Spleen (tissue), 7 donors: ENCODE data around the gene OR7G1.

Source experiments
- POLR2A ChIP-seq, 3 donors: fragments of 450-650 bp; IDR thresholded peaks; one replicate each; pipeline ENCODE4 v1.5.1; 2017; ENCODE audit warnings: antibody characterized with exemption in 3 of 3, mild to moderate bottlenecking in 1 of 3
- TF ChIP-seq, protein P1 (sequence below), 11 experiments: fragments of 200-600 bp in 7 of 11; fragments of 450-650 bp in 4 of 11; sonication (generic) in 4 of 11; IDR thresholded peaks in 8 of 11; conservative IDR thresholded peaks in 3 of 11; 1 replicate in 7 of 11; 2 replicates in 4 of 11; pipeline versions ENCODE4 v1.4.0 to v1.8.0; 2016 to 2021; ENCODE audit warnings: antibody characterized with exemption in 11 of 11, inconsistent platforms in 4 of 11, mild to moderate bottlenecking in 1 of 11
- donor health status: DM: no; HTN: no; CAD: no; lungs with moderate emphysema.
- donor health status: DM: no; HTN: no; CAD: no.
- donor health status: DM: no; HTN: no; CAD: no.

DNA sequence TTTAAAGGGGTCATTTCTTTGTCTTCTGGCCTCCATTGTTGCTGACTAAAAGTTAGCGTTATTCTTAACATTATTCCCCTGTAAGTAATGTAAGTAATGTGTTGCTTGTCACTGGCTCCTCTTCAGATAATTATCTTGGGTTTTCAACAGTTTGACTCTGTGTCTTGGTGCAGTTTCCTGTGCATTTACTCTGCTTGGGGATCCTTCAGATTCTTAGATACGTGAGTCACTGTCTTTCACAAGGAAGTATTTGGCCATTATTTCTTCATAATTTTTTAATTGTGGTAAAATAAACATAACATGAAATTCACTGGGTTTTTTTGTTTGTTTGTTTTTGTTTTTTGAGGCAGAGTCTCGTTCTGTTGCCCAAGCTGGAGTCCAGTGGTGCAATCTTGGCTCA is 49.7 kb upstream of the OR7G1 start:
- no peak for TF ChIP-seq POLR2A (IDR thresholded peaks at IDR 0.05)
- TF ChIP-seq, protein P1, sequence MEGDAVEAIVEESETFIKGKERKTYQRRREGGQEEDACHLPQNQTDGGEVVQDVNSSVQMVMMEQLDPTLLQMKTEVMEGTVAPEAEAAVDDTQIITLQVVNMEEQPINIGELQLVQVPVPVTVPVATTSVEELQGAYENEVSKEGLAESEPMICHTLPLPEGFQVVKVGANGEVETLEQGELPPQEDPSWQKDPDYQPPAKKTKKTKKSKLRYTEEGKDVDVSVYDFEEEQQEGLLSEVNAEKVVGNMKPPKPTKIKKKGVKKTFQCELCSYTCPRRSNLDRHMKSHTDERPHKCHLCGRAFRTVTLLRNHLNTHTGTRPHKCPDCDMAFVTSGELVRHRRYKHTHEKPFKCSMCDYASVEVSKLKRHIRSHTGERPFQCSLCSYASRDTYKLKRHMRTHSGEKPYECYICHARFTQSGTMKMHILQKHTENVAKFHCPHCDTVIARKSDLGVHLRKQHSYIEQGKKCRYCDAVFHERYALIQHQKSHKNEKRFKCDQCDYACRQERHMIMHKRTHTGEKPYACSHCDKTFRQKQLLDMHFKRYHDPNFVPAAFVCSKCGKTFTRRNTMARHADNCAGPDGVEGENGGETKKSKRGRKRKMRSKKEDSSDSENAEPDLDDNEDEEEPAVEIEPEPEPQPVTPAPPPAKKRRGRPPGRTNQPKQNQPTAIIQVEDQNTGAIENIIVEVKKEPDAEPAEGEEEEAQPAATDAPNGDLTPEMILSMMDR (IDR thresholded peaks at IDR 0.05 in 8 of 11, conservative IDR thresholded peaks at IDR 0.05 in 3 of 11) = no peak
